ENCODE data around the gene SWT1.

- TF ChIP-seq EZH2 (IDR thresholded peaks at IDR 0.05; ENCODE audit: borderline replicate concordance), result no peak
- no peak for TF ChIP-seq CTCF (IDR thresholded peaks at IDR 0.05; ENCODE audit: poor library complexity)
Observed at GRCh38 chr1:185312361-185313138, 155.6 kb downstream of the SWT1 start.
